ENCODE measurements around the gene SYMPK. TPM values are rescaled to one million over a fixed set of nuclear protein-coding genes. Genes with fewer than 3 reads are reported as not detected.

The SYMPK gene
- total RNA-seq, 1 donor from 2014 or later: 114 TPM

DNA sequence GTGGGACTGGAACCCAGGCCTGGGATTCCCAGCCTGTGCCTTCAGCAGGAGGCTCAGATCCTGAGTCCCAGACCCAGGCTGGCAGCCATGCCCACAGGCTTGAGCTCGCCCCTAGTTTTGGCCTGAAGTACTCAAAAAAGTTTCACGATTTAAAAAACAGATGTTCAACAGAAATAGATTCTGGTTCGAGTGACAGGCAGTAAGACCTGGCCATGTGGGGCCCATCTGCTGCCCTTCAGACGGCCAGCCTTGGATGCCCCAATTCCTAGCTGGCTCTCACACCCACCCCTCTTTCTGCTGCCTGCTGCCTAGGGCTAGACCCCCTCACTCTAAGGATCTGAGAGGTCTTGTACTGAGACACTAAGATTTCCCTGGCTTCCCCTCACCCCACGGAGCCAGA, 77.8 kb downstream of the SYMPK start:
- no peak for DNase-seq (ENCODE audit: low spot score, unreplicated experiment)
- peaks cover 3% of the 10 kb centered on the region for H3K4me1 Mint-ChIP-seq (ENCODE audit: low read depth)
- peaks cover 17% of the 10 kb centered on the region for H3K36me3 Mint-ChIP-seq (ENCODE audit: insufficient read depth)
- no peak overlapping the region for H3K27ac Mint-ChIP-seq
- no peaks in the 10 kb centered on the region for H3K9me3 Mint-ChIP-seq (ENCODE audit: low read depth)
- TF ChIP-seq, protein P1, sequence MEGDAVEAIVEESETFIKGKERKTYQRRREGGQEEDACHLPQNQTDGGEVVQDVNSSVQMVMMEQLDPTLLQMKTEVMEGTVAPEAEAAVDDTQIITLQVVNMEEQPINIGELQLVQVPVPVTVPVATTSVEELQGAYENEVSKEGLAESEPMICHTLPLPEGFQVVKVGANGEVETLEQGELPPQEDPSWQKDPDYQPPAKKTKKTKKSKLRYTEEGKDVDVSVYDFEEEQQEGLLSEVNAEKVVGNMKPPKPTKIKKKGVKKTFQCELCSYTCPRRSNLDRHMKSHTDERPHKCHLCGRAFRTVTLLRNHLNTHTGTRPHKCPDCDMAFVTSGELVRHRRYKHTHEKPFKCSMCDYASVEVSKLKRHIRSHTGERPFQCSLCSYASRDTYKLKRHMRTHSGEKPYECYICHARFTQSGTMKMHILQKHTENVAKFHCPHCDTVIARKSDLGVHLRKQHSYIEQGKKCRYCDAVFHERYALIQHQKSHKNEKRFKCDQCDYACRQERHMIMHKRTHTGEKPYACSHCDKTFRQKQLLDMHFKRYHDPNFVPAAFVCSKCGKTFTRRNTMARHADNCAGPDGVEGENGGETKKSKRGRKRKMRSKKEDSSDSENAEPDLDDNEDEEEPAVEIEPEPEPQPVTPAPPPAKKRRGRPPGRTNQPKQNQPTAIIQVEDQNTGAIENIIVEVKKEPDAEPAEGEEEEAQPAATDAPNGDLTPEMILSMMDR (IDR thresholded peaks at IDR 0.05; ENCODE audit: unreplicated experiment): no peak
- no peak overlapping the region for H3K4me3 Mint-ChIP-seq (ENCODE audit: low read depth)
- H3K27me3 Mint-ChIP-seq: no peaks in the 10 kb centered on the region

DNA sequence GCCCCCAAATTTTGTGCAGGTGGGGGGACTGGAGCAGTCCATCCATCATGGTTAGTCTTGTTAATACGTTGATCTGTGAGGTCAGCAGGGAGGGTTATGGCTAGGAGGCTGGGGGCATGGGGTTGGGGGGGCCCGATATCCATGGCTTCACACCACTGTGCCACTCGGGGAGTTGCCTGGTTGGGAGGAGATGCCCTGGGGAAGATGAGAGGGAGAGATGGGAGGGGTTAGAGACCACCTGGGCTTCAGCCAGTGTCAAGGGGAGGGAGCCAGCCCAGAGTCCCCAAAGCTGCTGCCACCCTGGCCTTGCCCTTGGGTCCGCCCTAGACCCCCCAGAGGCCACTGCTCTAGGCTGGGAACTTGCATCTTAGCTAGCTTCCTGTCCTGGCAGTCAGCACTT, 78.9 kb downstream of the SYMPK start:
- TF ChIP-seq, protein P1 (IDR thresholded peaks at IDR 0.05; ENCODE audit: unreplicated experiment): no peak
- peaks cover 20% of the 10 kb centered on the region for H3K36me3 Mint-ChIP-seq (ENCODE audit: insufficient read depth)
- no peak overlapping the region for H3K4me3 Mint-ChIP-seq (ENCODE audit: low read depth)
- H3K9me3 Mint-ChIP-seq (ENCODE audit: low read depth): no peaks in the 10 kb centered on the region
- H3K27me3 Mint-ChIP-seq: no peaks in the 10 kb centered on the region
- no peak for DNase-seq (ENCODE audit: low spot score, unreplicated experiment)
- no peak overlapping the region for H3K27ac Mint-ChIP-seq
- H3K4me1 Mint-ChIP-seq (ENCODE audit: low read depth): peaks cover 10% of the 10 kb centered on the region

DNA sequence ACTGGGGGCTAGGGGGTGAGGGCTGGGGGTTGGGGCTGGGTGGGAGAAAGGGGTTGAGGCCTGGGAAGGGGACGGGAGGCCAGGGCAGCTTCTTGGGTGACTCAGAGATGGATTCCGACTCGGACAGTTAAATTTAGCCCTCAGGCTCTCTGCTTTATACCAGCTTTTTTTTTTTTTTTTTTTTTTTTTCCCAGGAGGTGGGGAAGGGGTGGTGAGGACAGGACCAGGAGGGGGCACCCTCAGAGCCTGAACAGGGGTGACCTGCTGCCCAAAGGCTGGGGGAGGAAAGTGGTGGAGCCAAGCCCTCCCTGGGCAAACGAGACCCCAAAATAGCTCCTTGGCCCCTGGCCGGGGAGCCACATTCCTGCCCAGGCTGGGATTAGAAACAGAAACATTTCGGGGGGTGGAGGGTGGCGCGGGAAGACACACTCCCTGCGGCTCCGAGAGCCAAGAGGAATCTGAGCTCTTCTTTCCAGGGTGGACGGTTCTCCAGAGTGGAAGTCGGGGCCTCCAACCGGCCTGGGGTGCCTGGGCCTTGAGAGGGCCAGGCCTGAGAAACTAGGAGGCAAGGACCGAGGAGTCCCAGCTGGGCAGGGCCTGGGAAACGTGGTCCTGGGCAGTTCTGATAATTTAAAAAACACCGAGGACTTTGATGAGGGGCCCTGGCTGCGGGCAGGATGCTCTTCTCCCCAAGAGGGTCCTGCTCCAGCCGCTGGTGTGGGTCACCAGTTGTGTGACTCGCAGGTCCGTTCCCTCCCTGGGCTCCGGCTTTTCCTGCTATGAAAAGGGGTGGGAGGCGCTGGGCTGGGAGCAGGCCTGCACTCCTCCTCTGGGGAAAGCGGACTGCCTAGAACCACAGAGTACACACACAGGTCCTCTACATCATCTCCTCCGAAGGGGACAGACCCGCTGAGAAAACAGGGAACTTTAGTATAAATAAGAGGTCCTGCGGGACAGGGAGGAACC, 79.8 kb downstream of the SYMPK start:
- Mint-ChIP-seq H3K36me3 (ENCODE audit: insufficient read depth) (peaks cover 17% of the 10 kb centered on the region), H3K4me1 (ENCODE audit: low read depth) (peaks cover 12% of the 10 kb centered on the region), H3K27me3 (no peaks in the 10 kb centered on the region), H3K9me3 (ENCODE audit: low read depth) (no peaks in the 10 kb centered on the region), H3K27ac (no peak overlapping the region), H3K4me3 (ENCODE audit: low read depth) (no peak overlapping the region)
- TF ChIP-seq, protein P1 (IDR thresholded peaks at IDR 0.05; ENCODE audit: unreplicated experiment): no peak
- DNase-seq (ENCODE audit: low spot score, unreplicated experiment): no peak

DNA sequence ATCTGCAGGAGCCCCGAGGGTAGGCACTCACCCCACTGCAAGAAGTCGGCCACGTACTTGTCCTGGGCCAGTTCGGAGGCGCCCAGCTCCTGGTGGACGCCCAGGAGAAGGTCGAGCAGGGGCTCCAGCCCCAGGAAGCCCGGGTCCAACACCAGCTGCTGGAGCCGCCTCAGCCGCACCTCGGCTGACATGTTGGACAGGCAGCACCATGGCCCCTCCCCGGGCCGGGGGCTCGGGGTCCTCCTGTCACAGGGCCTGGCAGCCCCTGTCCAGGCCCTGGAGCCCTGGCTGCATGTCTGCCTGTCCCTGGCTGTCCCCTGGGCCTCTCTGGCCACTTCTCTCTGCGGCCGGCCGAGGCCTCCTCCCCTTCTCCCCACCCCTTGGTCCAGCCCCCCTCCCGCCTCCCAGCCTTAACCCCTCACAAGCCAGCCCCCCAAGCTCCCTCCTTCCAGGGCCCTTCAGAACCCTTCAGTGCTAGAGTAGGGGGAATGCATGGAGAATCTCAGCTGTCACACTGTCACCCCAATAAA, 80.7 kb downstream of the SYMPK start, which contains the start of gene DMPK:
TSS of gene DMPK (minus strand) at position 329 of the 530 bp plus-strand sequence. CDS start at position 191, 138 bp downstream.
- Mint-ChIP-seq H3K27me3 (no peaks in the 10 kb centered on the region), H3K9me3 (ENCODE audit: low read depth) (no peaks in the 10 kb centered on the region), H3K27ac (no peak within 1 kb of the TSS), H3K4me3 (ENCODE audit: low read depth) (no peak within 1 kb of the TSS), H3K4me1 (ENCODE audit: low read depth) (peaks cover 12% of the 10 kb centered on the region), H3K36me3 (ENCODE audit: insufficient read depth) (peaks cover 14% of the 10 kb centered on the region)
- TF ChIP-seq, protein P1 (IDR thresholded peaks at IDR 0.05; ENCODE audit: unreplicated experiment): no peak
- DNase-seq (ENCODE audit: low spot score, unreplicated experiment): no peak

Measured in progenitor cell of endocrine pancreas (in vitro differentiated cells).